Middle frontal gyrus (tissue), 1 donor: ENCODE data around the gene XXYLT1.
"Not testable (repeated sequence)": the region's sequence is repeated elsewhere in the genome, so short reads cannot be mapped to it uniquely, and the experiment has no call there.

ENCODE experiments used
- DNase-seq: peaks from one replicate; pipeline ENCODE4 v3.0.0-alpha.2; 2015; ENCODE audit warnings: low spot score; ENCODE audit errors: extremely low spot score

The XXYLT1 gene

DNA sequence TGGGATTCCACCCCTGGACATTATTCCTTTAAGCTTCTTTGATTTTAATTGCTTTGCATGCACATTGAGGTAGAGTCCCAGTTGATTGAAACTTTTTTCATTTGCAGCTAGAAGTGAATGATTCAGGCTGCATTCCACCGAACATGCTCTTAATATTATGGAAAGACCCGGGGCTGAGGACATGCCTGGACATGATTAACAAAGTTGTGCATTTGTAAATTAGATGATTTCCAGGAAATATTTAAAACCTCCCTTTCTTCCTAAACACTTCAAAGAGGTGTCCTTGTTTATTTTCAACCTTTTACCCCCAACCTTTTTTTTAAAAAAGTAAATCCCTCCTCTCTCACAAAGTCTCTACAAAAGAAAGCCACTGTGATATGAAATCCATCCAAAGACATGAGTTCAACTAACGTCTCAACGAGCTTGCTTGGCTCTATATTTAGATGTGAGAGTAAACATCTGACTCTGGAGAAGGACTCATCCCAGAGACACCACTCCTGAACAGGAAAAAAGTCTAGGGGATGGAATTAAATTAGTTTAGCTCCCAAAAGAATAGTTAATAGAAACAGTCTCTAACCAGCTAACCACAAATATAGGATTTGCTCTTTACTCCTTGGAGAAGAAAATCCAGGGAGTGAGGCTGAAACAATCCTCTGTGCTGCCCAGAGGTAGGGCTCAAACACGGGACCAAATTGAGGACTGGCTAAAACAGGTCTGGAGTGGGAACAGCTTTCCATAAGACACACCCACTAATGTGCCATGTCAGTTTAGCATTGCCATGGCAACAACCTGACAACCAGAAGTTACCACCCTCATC, 83.1 kb downstream of the XXYLT1 start:
- DNase-seq = no peak

- not testable (repeated sequence) for DNase-seq
These were observed 84.3 kb downstream of the XXYLT1 start for GRCh38 chr3:195186710-195187047.

GRCh38 chr3:195186041-195186709, 84.8 kb downstream of the XXYLT1 start:
- no peak for DNase-seq

DNA sequence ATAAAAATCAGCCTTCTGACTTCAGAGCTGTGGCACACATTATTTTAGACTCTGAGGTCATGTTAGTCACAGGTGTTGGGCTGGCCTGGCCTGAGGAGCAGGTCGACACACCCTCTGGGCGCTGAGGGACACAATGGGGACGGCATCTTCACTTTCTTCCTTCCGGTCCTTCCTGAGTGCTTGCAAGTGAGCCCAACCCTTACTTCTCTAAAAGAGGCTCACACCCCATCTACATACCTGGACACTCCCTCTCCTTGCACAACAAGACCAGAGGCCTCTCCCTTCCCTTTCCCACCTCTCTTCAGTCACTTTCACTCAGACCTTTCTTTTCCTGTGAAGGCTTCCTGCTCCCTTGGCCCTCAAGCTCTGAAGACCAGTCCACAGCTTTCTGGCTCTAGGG, 85.4 kb downstream of the XXYLT1 start:
- DNase-seq = no peak

DNA sequence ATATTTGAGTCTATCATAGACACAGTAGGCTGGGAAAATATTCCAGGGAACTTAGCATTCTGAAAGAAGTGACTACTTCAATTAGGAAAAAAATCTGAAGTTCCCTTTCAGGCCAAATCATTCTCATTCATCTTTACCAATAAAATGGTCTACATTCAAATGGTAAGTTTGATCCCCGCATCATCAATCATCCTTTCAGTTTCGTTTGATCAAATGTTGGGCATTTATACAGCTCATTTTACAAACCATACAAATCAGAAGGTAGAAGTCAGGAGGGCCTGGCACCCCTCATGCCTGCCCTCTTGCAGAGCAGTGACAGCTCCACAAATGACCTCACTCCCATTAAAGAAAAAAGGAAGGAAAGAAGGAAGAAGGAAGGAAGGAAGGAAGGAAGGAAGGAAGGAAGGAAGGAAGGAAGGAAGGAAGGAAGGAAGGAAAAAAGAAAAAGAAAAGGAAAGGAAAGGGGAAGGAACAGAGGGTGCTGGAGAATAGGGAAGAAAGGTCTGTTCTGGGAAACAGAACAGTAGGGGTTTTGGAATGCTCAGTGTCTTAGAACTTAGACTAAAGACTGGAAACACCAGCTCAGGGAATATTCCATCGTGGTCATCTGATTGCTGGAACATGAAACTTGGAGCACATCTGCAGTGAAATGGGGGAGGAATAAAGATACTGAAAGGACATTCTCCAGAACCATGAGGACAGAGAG, 86.1 kb downstream of the XXYLT1 start:
- DNase-seq = no peak

DNA sequence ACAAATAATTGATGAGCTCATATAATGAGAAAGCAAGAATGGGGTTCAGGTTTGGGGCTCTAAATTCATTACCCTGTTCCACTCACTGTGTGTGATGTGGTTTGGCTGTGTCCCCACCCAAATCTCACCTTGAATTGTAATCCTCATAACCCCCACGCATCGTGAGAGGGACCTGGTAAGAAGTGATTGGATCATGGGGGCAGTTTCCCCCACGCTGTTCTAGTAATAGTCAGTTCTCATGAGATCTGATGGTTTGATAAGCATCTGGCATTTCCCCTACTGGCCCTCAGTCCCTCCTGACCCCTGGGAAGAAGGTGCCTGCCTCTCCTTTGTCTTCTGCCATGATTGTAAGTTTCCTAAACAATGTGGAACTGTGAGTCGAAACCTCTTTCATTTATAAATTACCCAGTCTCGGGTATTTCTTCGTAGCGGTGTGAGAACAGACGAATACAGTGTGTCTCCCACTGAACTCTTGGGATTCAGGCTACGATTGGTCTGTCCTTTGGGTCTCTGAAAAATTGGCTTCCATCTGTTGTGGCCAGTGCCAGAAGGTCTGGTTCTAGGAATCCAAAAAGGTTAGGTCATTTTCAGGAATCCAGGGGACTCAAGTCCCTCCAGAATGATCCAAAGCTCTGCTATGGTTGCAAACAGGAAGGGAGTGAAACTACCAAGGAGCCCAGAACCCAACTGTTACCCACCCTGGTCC, 87.7 kb downstream of the XXYLT1 start:
- no peak for DNase-seq

DNA sequence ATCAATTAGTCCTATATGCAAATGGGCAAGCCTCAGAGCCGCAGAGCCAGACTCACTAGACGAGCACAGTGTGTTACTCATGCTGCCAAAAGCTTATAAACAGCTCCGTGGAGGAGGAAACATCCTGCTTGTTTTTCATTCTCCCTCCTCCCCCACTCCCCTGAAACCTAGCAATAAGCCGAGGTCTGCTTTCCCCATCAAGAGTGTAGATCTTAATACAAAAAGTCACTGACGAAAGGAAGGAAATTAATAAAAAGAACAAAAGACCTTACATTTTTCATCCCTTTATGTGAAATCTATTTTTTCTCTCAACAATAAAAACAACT, 88.5 kb downstream of the XXYLT1 start:
- DNase-seq = no peak

- no peak for DNase-seq
These were observed 89.1 kb downstream of the XXYLT1 start for GRCh38 chr3:195181741-195182469.

- no peak for DNase-seq
These were observed 89.9 kb downstream of the XXYLT1 start for GRCh38 chr3:195181113-195181498.

DNA sequence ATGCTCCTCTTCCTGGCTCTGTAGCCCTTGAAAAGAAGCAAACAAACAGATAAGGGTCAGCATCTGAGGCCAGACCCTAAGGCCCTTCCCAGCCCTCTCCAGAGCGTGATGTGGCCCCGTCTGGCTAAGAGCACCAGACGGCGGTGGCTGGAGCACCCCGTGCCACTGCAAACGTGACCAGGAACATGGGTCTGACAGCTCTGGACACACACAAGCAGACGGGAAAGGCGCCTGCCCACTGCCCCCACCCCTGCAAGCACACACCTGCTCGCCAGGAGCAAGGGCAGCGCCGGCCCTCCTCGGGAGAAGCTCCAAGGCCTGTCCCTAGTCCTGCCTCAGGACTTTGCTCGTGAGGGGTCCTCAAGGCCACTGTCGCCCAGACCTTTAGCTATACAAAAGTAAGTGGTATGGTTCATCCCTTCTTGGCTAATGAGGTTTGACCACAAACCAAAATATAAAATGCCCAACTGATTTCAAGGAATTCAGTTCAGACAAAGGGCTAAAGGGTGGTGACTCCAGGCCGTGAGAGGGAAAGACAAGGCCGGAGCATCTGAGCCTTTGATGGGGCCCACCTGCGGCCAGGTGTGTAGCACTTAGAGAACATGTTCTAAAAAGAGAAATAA, 90.4 kb downstream of the XXYLT1 start:
- DNase-seq = no peak

DNA sequence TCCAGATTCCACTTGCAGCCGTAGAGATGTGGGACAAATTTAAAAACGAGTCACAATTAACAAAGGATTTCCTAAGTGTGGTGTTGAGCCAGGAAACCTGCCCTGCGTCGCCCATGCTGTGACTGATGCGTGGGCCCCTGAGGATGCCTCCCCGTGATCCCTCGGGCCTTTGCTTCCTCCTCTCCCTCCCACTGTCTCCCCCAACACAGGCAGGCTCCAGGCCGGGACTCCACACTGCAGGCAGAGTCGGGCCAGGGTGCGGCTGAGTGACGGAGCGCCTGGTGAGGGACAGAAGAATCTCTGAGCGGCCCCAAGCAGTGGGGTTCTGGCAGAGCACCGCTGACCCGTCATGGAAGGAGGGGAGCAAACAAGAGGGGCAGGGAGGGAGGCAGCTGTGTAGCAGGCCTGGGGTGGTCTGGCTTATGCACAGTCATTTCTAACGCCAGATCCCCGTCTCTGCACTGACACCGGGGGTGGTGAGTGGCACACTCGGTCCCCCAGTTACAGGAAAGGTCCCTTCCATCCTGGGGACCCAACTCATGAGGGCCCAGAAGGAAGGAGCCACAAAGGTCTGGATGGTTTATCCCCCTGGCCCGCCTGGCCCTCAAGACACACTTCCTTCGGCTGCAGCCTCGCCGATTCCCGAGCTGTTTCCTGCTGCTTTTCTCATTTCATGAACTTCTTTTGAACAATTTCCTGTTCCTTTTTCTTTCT, 91.0 kb downstream of the XXYLT1 start:
- DNase-seq = no peak

DNA sequence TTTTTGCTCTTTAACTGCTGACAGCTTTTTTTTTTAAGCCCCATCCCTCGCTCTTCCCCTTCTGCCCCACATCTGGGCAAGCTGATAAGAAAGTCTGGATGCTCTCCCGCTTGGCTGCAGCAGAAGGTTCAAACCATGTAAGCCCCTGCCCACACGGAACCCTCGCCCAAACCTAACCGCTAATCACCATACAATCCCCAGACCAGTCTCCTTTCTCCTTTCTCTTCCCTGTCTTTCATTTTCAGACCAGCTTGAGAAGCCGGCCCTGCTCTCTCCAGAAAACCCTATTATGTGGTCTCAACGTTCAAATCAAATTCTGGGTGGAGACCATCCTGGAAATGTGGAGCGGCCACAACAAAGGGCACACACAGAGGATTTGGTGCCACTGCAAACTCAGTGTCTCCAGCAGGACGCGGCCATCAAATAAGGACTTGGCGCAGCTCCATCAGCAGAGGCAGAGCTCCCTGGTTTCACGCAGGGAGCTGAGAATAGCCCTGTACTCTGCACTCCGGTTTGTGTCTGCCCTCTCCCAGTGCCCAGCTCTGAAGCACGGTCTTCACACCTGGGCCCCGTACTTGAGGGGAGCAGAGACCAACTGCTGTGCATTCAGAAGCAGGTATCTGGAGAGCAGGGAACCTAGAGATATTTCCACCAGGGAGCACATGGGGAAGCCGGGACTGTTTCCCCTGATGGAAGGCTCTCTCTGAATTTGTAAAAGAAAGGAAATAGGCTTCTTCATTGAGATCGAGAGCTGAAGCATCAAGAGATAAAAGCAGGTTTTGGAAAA, 92.6 kb downstream of the XXYLT1 start:
- no peak for DNase-seq

GRCh38 chr3:195177422-195178123, 93.4 kb downstream of the XXYLT1 start:
- no peak for DNase-seq

DNA sequence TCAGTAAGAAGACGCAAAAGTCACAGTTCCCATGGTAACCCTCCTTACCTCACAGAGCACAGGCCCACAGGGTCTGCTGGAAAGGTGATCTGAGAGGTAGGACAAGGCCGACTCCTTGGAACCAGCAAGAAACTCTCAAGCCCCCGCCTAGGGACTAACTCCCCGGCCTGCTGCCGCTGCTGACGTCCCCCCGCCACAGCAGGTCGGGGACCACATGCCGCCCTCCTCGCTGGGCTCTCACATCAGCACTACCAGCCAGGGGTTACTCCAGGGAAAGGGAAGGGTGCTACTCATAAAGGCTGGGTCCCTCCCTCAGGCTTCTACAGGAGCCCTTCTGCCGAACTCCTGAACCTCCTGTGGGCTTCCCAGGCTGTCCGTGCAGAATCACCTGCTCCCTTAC, 94.2 kb downstream of the XXYLT1 start:
- no peak for DNase-seq

GRCh38 chr3:195175476-195176337, 95.3 kb downstream of the XXYLT1 start:
- DNase-seq = no peak

- no peak for DNase-seq
These were observed 95.9 kb downstream of the XXYLT1 start for GRCh38 chr3:195175076-195175475.

DNA sequence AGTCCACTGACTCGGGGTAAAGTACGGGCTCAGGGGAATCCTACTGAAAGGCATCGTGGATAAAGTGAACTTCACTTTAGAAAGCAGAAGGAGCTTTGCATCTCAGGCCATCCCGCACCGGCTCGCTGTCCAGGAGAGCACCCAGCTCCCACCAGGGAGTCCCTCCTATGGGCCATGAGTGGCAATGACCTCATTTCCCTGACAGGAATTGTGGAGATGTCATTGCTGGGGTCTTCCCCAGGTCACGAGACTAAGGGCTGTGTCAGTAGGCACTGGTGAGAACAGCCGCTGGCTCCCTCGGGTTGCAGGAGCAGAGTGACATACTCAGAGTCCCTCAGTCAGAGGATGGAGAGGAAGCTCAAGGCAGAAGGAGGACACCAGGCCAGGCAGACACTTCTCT, 97.3 kb downstream of the XXYLT1 start:
- DNase-seq = no peak

DNA sequence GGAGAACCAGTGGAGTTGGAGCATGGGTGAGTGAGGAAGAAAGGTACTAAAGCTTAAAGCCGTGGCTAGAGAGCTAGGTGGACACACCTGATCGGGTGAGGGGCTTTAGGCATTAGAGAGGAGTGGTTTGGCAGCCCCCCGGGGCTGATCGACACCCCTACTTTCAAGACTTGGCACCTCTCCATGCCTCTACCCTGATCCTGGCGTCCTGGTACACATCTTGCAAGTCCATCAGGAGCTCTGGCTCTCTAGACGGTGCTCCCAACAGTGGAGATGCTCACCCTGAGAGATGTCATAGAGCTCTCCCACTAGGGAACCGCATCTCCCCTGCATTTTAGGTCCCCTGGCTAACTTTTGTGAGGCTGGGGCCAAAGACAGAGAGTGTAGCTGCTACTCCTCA, 98.1 kb downstream of the XXYLT1 start:
- no peak for DNase-seq
